ENCODE results near the gene ANAPC7.
"Not testable (repeated sequence)": the region's sequence is repeated elsewhere in the genome, so short reads cannot be mapped to it uniquely, and the experiment has no call there.

DNA sequence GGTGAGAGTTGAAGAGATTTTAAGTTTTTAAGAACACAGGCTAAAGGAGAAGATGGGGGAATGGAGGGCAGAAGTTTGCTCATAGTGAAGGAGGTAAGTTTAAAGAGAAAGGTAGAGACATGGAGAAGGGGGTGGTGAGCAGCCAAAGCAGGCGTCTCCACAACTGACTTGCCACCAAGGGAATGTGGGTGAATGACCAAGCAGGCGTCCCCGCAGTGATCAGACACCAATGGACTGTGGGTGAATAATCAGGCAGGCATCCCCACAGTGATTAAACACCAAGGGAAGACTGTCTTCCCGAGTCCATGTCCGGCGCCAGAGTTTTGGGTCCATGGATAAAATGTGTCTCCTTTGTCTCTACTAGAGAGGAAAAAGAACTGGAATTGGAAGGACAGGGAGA, 6.6 kb upstream of the ANAPC7 start:
- not testable (repeated sequence) for TF ChIP-seq L3MBTL2 (conservative IDR thresholded peaks at IDR 0.05); ZNF384 (IDR thresholded peaks at IDR 0.05)
- TF ChIP-seq, protein P1, sequence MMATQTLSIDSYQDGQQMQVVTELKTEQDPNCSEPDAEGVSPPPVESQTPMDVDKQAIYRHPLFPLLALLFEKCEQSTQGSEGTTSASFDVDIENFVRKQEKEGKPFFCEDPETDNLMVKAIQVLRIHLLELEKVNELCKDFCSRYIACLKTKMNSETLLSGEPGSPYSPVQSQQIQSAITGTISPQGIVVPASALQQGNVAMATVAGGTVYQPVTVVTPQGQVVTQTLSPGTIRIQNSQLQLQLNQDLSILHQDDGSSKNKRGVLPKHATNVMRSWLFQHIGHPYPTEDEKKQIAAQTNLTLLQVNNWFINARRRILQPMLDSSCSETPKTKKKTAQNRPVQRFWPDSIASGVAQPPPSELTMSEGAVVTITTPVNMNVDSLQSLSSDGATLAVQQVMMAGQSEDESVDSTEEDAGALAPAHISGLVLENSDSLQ (IDR thresholded peaks at IDR 0.05), result not testable (repeated sequence)

Data from HEK293T (cell line).